Measurements from ENCODE around the gene FBXO10. TPM values are rescaled to one million over a fixed set of nuclear protein-coding genes. Genes with fewer than 3 reads are reported as not detected.
A peak's percentile ranks its signal among the peaks of the same experiment; 100 is the strongest.

The FBXO10 gene
- total RNA-seq, 1 experiment from 2014 or later = 14.0 TPM

DNA sequence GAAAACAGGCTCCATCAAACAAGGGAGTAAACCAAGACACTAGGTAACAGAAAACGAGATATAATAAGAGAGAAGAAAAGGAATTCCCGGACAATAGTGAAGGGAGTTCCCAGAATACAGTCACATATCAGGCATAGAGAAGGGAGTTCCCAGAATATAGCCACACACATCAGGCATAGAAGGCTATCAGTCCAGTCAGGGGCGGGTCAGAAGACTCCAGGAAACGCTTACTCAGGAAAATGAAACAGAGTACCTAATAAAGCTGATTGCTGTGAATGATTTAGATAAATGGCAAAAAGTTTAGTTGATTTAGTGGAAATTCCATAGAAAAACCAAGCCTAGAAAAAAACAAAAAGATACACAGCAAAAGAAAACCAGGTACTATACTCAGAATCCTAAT lies 11.3 kb upstream of the FBXO10 start (continued):
- TF ChIP-seq PREB (CRISPR knock-in tag; IDR thresholded peaks at IDR 0.05; ENCODE audit: borderline replicate concordance) (no peak), TCF7 (CRISPR knock-in tag; IDR thresholded peaks at IDR 0.05; ENCODE audit: low read depth) (no peak)
- TF ChIP-seq, protein P1, sequence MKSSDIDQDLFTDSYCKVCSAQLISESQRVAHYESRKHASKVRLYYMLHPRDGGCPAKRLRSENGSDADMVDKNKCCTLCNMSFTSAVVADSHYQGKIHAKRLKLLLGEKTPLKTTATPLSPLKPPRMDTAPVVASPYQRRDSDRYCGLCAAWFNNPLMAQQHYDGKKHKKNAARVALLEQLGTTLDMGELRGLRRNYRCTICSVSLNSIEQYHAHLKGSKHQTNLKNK (CRISPR knock-in tag; IDR thresholded peaks at IDR 0.05) = no peak

DNA sequence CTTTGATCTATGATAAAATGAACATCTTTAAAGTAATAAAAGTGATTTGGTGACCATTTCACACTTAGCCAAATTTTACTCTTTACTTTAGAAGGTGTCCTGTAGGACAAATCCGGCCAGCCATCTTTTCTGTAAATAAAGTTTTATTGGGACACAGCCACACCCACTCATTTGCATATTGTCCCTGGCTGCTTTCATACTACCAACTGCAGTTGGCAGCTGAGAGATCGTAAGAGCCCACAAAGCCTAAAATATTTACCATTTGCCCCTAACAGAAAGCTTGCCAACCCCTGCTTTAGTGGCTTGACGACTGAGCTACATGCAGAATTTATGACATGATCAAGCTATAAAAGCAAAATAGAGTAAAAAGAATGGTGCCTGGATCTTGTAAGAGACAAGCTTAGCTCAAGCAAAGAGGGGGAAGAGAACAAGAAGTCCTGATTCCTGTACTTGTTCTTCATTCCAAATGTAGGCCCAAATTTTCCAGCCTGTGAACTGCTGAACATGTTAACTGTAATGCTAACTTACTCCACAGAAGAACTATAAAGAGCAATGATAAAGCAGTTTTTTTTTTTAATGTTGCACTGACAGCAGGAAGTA lies 7.4 kb upstream of the FBXO10 start:
- Mint-ChIP-seq H3K36me3 (peaks cover 58% of the 10 kb centered on the region), H3K27ac (peak overlapping the region; percentile 7; the same call in 1 of the 2 replicates), H3K4me3 (no peak overlapping the region), H3K4me1 (no peaks in the 10 kb centered on the region), H3K9me3 (no peaks in the 10 kb centered on the region), H3K27me3 (ENCODE audit: low read depth) (no peaks in the 10 kb centered on the region)
- DNase-seq (ENCODE audit: low spot score) = no peak
- CTCF ChIA-PET = no interaction called here
- POLR2A ChIA-PET = no interaction called here
- no peak for ATAC-seq
- no peak for TF ChIP-seq KAT7 (CRISPR knock-in tag; IDR thresholded peaks at IDR 0.05; ENCODE audit: borderline replicate concordance)
- TF ChIP-seq, protein P2, sequence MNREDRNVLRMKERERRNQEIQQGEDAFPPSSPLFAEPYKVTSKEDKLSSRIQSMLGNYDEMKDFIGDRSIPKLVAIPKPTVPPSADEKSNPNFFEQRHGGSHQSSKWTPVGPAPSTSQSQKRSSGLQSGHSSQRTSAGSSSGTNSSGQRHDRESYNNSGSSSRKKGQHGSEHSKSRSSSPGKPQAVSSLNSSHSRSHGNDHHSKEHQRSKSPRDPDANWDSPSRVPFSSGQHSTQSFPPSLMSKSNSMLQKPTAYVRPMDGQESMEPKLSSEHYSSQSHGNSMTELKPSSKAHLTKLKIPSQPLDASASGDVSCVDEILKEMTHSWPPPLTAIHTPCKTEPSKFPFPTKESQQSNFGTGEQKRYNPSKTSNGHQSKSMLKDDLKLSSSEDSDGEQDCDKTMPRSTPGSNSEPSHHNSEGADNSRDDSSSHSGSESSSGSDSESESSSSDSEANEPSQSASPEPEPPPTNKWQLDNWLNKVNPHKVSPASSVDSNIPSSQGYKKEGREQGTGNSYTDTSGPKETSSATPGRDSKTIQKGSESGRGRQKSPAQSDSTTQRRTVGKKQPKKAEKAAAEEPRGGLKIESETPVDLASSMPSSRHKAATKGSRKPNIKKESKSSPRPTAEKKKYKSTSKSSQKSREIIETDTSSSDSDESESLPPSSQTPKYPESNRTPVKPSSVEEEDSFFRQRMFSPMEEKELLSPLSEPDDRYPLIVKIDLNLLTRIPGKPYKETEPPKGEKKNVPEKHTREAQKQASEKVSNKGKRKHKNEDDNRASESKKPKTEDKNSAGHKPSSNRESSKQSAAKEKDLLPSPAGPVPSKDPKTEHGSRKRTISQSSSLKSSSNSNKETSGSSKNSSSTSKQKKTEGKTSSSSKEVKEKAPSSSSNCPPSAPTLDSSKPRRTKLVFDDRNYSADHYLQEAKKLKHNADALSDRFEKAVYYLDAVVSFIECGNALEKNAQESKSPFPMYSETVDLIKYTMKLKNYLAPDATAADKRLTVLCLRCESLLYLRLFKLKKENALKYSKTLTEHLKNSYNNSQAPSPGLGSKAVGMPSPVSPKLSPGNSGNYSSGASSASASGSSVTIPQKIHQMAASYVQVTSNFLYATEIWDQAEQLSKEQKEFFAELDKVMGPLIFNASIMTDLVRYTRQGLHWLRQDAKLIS (CRISPR knock-in tag; IDR thresholded peaks at IDR 0.05; ENCODE audit: borderline replicate concordance) = no peak
- no peak for TF ChIP-seq RELA (CRISPR knock-in tag; IDR thresholded peaks at IDR 0.05; ENCODE audit: borderline replicate concordance)
- TF ChIP-seq, protein P1 (CRISPR knock-in tag; IDR thresholded peaks at IDR 0.05) = no peak
- TF ChIP-seq, protein P3, sequence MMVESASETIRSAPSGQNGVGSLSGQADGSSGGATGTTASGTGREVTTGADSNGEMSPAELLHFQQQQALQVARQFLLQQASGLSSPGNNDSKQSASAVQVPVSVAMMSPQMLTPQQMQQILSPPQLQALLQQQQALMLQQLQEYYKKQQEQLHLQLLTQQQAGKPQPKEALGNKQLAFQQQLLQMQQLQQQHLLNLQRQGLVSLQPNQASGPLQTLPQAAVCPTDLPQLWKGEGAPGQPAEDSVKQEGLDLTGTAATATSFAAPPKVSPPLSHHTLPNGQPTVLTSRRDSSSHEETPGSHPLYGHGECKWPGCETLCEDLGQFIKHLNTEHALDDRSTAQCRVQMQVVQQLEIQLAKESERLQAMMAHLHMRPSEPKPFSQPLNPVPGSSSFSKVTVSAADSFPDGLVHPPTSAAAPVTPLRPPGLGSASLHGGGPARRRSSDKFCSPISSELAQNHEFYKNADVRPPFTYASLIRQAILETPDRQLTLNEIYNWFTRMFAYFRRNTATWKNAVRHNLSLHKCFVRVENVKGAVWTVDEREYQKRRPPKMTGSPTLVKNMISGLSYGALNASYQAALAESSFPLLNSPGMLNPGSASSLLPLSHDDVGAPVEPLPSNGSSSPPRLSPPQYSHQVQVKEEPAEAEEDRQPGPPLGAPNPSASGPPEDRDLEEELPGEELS (CRISPR knock-in tag; IDR thresholded peaks at IDR 0.05) = no peak
- no peak for TF ChIP-seq ETV6 (CRISPR knock-in tag; IDR thresholded peaks at IDR 0.05)
- no peak for TF ChIP-seq ELF4 (CRISPR knock-in tag; IDR thresholded peaks at IDR 0.05; ENCODE audit: low read depth)
- TF ChIP-seq ESRRA (CRISPR knock-in tag; IDR thresholded peaks at IDR 0.05; ENCODE audit: borderline replicate concordance) = no peak
- TF ChIP-seq NR3C1 (CRISPR knock-in tag; conservative IDR thresholded peaks at IDR 0.05; ENCODE audit: low read depth) = no peak
- TF ChIP-seq, protein P4, sequence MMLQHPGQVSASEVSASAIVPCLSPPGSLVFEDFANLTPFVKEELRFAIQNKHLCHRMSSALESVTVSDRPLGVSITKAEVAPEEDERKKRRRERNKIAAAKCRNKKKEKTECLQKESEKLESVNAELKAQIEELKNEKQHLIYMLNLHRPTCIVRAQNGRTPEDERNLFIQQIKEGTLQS (CRISPR knock-in tag; conservative IDR thresholded peaks at IDR 0.05) = no peak
- no peak for TF ChIP-seq CTCF (IDR thresholded peaks at IDR 0.05)
- TF ChIP-seq CREB1 (CRISPR knock-in tag; IDR thresholded peaks at IDR 0.05) = no peak
- no peak for TF ChIP-seq RORB (CRISPR knock-in tag; IDR thresholded peaks at IDR 0.05)
- TF ChIP-seq ZNF416 (CRISPR knock-in tag; IDR thresholded peaks at IDR 0.05) = no peak
- no peak for TF ChIP-seq ZNF671 (CRISPR knock-in tag; IDR thresholded peaks at IDR 0.05)
- TF ChIP-seq ATF6 (CRISPR knock-in tag; IDR thresholded peaks at IDR 0.05) = no peak
- TF ChIP-seq SP1 (CRISPR knock-in tag; conservative IDR thresholded peaks at IDR 0.05) = no peak

Data from WTC11 (cell line).